CD4-positive, alpha-beta memory T cell (primary cell): Measurements from ENCODE around the gene GPR39. TPM values are rescaled to one million over a fixed set of nuclear protein-coding genes. Genes with fewer than 3 reads are reported as not detected.

ENCODE experiments used
- CTCF ChIA-PET: fragments of 350-600 bp; sonication (Branson Sonifier 250); formaldehyde crosslinking; loops from one replicate; lab custom pipeline; 2021; ENCODE audit warnings: inconsistent platforms; ENCODE audit not compliant: partially characterized antibody; lab: Charles Lee
- POLR2A ChIA-PET: fragments of 350-600 bp; sonication (Branson Sonifier 250); formaldehyde crosslinking; loops from one replicate; lab custom pipeline; 2021; ENCODE audit not compliant: partially characterized antibody; lab: Charles Lee
- DNase-seq, 5 donors: peaks; one replicate each; pipeline versions ENCODE4 v3.0.0 to v3.0.0-alpha.2; 2020 to 2022; ENCODE audit warnings: mixed read lengths in 1 of 5
- H3K27ac ChIP-seq: one replicate; pipeline ENCODE4 v1.7.0; 2013; ENCODE audit warnings: low read depth, low read length
- H3K27me3 ChIP-seq: 2 replicates; pipeline ENCODE4 v1.7.0; 2013; ENCODE audit warnings: mild to moderate bottlenecking, low read length, moderate library complexity; ENCODE audit not compliant: insufficient read depth
- H3K36me3 ChIP-seq: 2 replicates; pipeline ENCODE4 v1.7.0; 2013; ENCODE audit warnings: mild to moderate bottlenecking, low read length, moderate library complexity; ENCODE audit not compliant: insufficient read depth
- H3K4me1 ChIP-seq: 2 replicates; pipeline ENCODE4 v1.7.0; 2013; ENCODE audit warnings: mild to moderate bottlenecking, low read length, moderate library complexity; ENCODE audit not compliant: insufficient read depth
- H3K4me3 ChIP-seq, 2 donors: one replicate each; pipeline ENCODE4 v1.7.0; 2013; ENCODE audit warnings: low read length in 2 of 2, mild to moderate bottlenecking in 1 of 2
- H3K9me3 ChIP-seq, 2 donors: one replicate each; pipeline ENCODE4 v1.7.0; 2013; ENCODE audit warnings: low read length in 2 of 2, control low read depth in 1 of 2; ENCODE audit not compliant: control insufficient read depth in 1 of 2
- H3K27ac Mint-ChIP-seq, 7 donors: one replicate each; pipeline ENCODE4 v1.8.0; 2020 to 2021; ENCODE audit warnings: mixed read lengths in 7 of 7, mild to moderate bottlenecking in 6 of 7, inconsistent platforms in 3 of 7, moderate library complexity in 3 of 7
- H3K27me3 Mint-ChIP-seq, 2 donors: one replicate each; pipeline ENCODE4 v1.8.0; 2020 to 2021; ENCODE audit warnings: mixed read lengths in 2 of 2
- H3K36me3 Mint-ChIP-seq, 2 donors: one replicate each; pipeline ENCODE4 v1.8.0; 2020 to 2021; ENCODE audit warnings: mixed read lengths in 2 of 2, inconsistent platforms in 1 of 2, mild to moderate bottlenecking in 1 of 2
- H3K4me1 Mint-ChIP-seq, 4 donors: one replicate each; pipeline ENCODE4 v1.8.0; 2020 to 2021; ENCODE audit warnings: mixed read lengths in 4 of 4, mild to moderate bottlenecking in 1 of 4
- H3K4me3 Mint-ChIP-seq, 8 donors: one replicate each; pipeline ENCODE4 v1.8.0; 2020 to 2021; ENCODE audit warnings: mixed read lengths in 8 of 8, mild to moderate bottlenecking in 7 of 8, moderate library complexity in 6 of 8, inconsistent platforms in 3 of 8
- H3K9me3 Mint-ChIP-seq, 8 donors: one replicate each; pipeline ENCODE4 v1.8.0; 2020 to 2021; ENCODE audit warnings: mixed read lengths in 8 of 8, mild to moderate bottlenecking in 5 of 8, inconsistent platforms in 3 of 8, moderate library complexity in 1 of 8
- intact Hi-C: fragments of 100-400 bp; cut with micrococcal nuclease; formaldehyde crosslinking; loops from one replicate; pipeline ENCODE4 v1.15.1; 2023
- polyA plus RNA-seq, 2 donors: library from polyadenylated mRNA; unstranded; fragments of 300-500 nt; fragmentation: Illumina TruSeq; gene quantifications; one replicate each; pipeline ENCODE4 v1.2.3, GENCODE V29; 2021
- total RNA-seq, 2 experiments: library from RNA; stranded (reverse); gene quantifications; one replicate each; pipeline ENCODE4 v1.2.3, GENCODE V29; 2021

Gene GPR39
- not detected for total RNA-seq
- polyA plus RNA-seq, result not detected

DNA sequence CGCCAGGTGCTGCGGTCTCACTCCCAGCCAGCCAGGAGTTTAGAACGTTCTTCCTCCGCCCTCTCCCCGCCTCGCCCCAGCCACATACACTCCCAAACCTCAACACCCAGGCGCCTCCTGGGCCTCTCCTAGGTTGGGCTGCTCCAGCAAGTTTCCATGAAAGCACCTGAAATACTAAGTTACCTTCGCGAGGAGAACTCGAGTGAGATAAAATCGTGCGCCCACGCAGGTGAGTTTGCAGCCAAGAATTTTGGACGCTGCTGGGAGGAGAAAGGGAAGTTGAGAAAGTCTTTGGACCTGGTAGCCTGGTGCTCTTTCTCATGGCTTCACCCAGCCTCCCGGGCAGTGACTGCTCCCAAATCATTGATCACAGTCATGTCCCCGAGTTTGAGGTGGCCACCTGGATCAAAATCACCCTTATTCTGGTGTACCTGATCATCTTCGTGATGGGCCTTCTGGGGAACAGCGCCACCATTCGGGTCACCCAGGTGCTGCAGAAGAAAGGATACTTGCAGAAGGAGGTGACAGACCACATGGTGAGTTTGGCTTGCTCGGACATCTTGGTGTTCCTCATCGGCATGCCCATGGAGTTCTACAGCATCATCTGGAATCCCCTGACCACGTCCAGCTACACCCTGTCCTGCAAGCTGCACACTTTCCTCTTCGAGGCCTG is at the start of gene GPR39:
TSS of gene GPR39 (plus strand) at position 83 of the 673 bp plus-strand sequence.
- Mint-ChIP-seq H3K4me3 (no peak within 1 kb of the TSS), H3K9me3 (peaks cover 0 to 15% (median under 1%) of the 10 kb centered on the region in 8 donors), H3K27me3 (peaks cover 6 to 9% of the 10 kb centered on the region in 2 donors), H3K27ac (no peak within 1 kb of the TSS), H3K36me3 (no peaks in the 10 kb centered on the region), H3K4me1 (no peaks in the 10 kb centered on the region)
- Histone ChIP-seq H3K36me3 (no peaks in the 10 kb centered on the region), H3K4me1 (no peaks in the 10 kb centered on the region), H3K4me3 (no peak within 1 kb of the TSS), H3K9me3 (no peaks in the 10 kb centered on the region), H3K27ac (no peak within 1 kb of the TSS), H3K27me3 (no peaks in the 10 kb centered on the region)
- intact Hi-C loops, result no loop called here
- CTCF ChIA-PET, result no interaction called here
- POLR2A ChIA-PET, result no interaction called here
- no peak for DNase-seq

- H3K36me3 Mint-ChIP-seq, result no peaks in the 10 kb centered on the region
- H3K9me3 Mint-ChIP-seq, result peaks cover 0 to 19% (median 6%) of the 10 kb centered on the region in 8 donors
- DNase-seq, result no peak
- H3K36me3 ChIP-seq, result no peaks in the 10 kb centered on the region
- intact Hi-C loops, result no loop called here
- no peak overlapping the region for H3K27ac ChIP-seq
- no peaks in the 10 kb centered on the region for H3K27me3 Mint-ChIP-seq
- H3K27me3 ChIP-seq, result no peaks in the 10 kb centered on the region
- no peaks in the 10 kb centered on the region for H3K4me1 Mint-ChIP-seq
- H3K9me3 ChIP-seq, result no peaks in the 10 kb centered on the region
- POLR2A ChIA-PET, result no interaction called here
- H3K4me3 ChIP-seq, result no peak overlapping the region
- H3K27ac Mint-ChIP-seq, result no peak overlapping the region
- no peaks in the 10 kb centered on the region for H3K4me1 ChIP-seq
- no peak overlapping the region for H3K4me3 Mint-ChIP-seq
- CTCF ChIA-PET, result no interaction called here
Measured at GRCh38 chr2:132368191-132368590, 48.4 kb upstream of the GPR39 start.

DNA sequence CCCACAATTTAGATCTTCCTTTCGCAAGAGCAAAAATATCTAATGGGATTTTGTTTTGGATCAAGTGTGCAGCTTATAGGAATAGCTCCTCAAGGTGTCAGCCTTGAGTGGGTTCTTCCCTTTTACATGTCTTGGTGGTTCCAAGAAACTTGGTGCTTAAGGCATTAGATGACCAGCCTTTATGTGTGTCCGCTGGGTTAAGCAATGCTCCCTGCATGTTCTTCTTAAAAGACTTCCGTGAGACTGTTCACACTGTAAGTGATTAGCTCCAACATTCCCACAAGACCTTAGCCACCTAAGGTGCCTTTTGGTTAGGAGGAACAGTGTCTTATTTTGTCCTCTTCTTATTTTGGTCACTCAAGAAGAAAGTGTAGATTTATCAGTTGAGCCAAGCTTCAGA is 44.3 kb upstream of the GPR39 start:
- Histone ChIP-seq H3K4me3 (no peak overlapping the region), H3K36me3 (no peaks in the 10 kb centered on the region), H3K9me3 (no peaks in the 10 kb centered on the region), H3K27me3 (no peaks in the 10 kb centered on the region), H3K4me1 (no peaks in the 10 kb centered on the region), H3K27ac (no peak overlapping the region)
- CTCF ChIA-PET, result no interaction called here
- Mint-ChIP-seq H3K27ac (no peak overlapping the region), H3K27me3 (no peaks in the 10 kb centered on the region), H3K36me3 (no peaks in the 10 kb centered on the region), H3K4me1 (no peaks in the 10 kb centered on the region), H3K9me3 (peaks cover 0 to 3% (median 0%) of the 10 kb centered on the region in 8 donors), H3K4me3 (no peak overlapping the region)
- POLR2A ChIA-PET, result no interaction called here
- DNase-seq, result no peak
- intact Hi-C loops, result no loop called here

- Histone ChIP-seq H3K9me3 (no peaks in the 10 kb centered on the region), H3K36me3 (no peaks in the 10 kb centered on the region), H3K27ac (no peak overlapping the region), H3K4me3 (no peak overlapping the region), H3K4me1 (no peaks in the 10 kb centered on the region), H3K27me3 (no peaks in the 10 kb centered on the region)
- Mint-ChIP-seq H3K27me3 (no peaks in the 10 kb centered on the region), H3K9me3 (peaks cover 0 to 6% (median 0%) of the 10 kb centered on the region in 8 donors), H3K4me3 (no peak overlapping the region), H3K4me1 (no peaks in the 10 kb centered on the region), H3K27ac (no peak overlapping the region), H3K36me3 (no peaks in the 10 kb centered on the region)
- DNase-seq, result no peak
- ChIA-PET POLR2A (no interaction called here), CTCF (no interaction called here)
- intact Hi-C loops, result no loop called here
Measured at GRCh38 chr2:132373391-132374135, 43.0 kb upstream of the GPR39 start.

DNA sequence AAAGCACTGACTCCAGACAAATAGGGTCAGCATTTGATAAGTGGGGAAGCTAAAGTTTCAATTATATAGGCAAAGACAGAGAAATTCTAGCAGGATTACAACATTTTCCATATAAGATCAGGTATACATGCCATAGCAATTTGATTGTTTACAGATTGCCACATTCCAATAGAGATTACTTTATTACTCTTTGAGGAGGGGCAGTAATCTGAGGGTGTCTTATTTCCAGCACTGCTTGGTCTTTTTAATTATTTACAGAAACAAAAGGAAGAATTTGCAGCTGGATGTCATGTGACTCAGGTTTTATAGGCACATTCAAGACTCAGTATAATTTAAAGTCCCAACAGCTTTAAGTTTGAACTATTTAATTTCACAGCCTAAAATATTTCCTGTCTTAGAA is 42.5 kb upstream of the GPR39 start:
- Mint-ChIP-seq H3K27ac (no peak overlapping the region), H3K27me3 (no peaks in the 10 kb centered on the region), H3K9me3 (peaks cover 0 to 6% (median 0%) of the 10 kb centered on the region in 8 donors), H3K36me3 (no peaks in the 10 kb centered on the region), H3K4me3 (no peak overlapping the region), H3K4me1 (no peaks in the 10 kb centered on the region)
- ChIA-PET CTCF (no interaction called here), POLR2A (no interaction called here)
- no peak overlapping the region for H3K27ac ChIP-seq
- H3K9me3 ChIP-seq, result no peaks in the 10 kb centered on the region
- intact Hi-C loops, result no loop called here
- no peak for DNase-seq
- H3K27me3 ChIP-seq, result no peaks in the 10 kb centered on the region
- H3K36me3 ChIP-seq, result no peaks in the 10 kb centered on the region
- H3K4me3 ChIP-seq, result no peak overlapping the region
- no peaks in the 10 kb centered on the region for H3K4me1 ChIP-seq

GRCh38 chr2:132374551-132374950 is 42.1 kb upstream of the GPR39 start:
- POLR2A ChIA-PET, result no interaction called here
- intact Hi-C loops, result no loop called here
- H3K27me3 ChIP-seq, result no peaks in the 10 kb centered on the region
- H3K27ac Mint-ChIP-seq, result no peak overlapping the region
- DNase-seq, result no peak
- no peaks in the 10 kb centered on the region for H3K4me1 ChIP-seq
- H3K4me3 Mint-ChIP-seq, result no peak overlapping the region
- H3K9me3 Mint-ChIP-seq, result peaks cover 0 to 7% (median 0%) of the 10 kb centered on the region in 8 donors
- no peak overlapping the region for H3K27ac ChIP-seq
- no peaks in the 10 kb centered on the region for H3K27me3 Mint-ChIP-seq
- CTCF ChIA-PET, result no interaction called here
- no peaks in the 10 kb centered on the region for H3K4me1 Mint-ChIP-seq
- no peak overlapping the region for H3K4me3 ChIP-seq
- H3K36me3 ChIP-seq, result no peaks in the 10 kb centered on the region
- H3K36me3 Mint-ChIP-seq, result no peaks in the 10 kb centered on the region
- H3K9me3 ChIP-seq, result no peaks in the 10 kb centered on the region

- peaks cover 0 to 11% (median under 1%) of the 10 kb centered on the region in 8 donors for H3K9me3 Mint-ChIP-seq
- H3K4me1 Mint-ChIP-seq, result no peaks in the 10 kb centered on the region
Measured at GRCh38 chr2:132374961-132375360, 41.6 kb upstream of the GPR39 start.

More at GRCh38 chr2:132374961-132375360, 41.6 kb upstream of the GPR39 start:
- intact Hi-C loops, result no loop called here
- H3K27me3 Mint-ChIP-seq, result no peaks in the 10 kb centered on the region
- Histone ChIP-seq H3K4me3 (no peak overlapping the region), H3K9me3 (no peaks in the 10 kb centered on the region), H3K36me3 (no peaks in the 10 kb centered on the region), H3K27ac (no peak overlapping the region), H3K4me1 (no peaks in the 10 kb centered on the region), H3K27me3 (no peaks in the 10 kb centered on the region)
- no peak overlapping the region for H3K4me3 Mint-ChIP-seq
- CTCF ChIA-PET, result no interaction called here
- no peak for DNase-seq
- POLR2A ChIA-PET, result no interaction called here
- no peak overlapping the region for H3K27ac Mint-ChIP-seq
- H3K36me3 Mint-ChIP-seq, result no peaks in the 10 kb centered on the region
